GM23338 (cell line): ENCODE results near the gene NEK6. TPM values are rescaled to one million over a fixed set of nuclear protein-coding genes. Genes with fewer than 3 reads are reported as not detected.

Experiments used
- ATAC-seq: fragments of 200-7000 bp; cut with Tn5 transposase; 3 replicates; pipeline ENCODE4 v1.9.1; 2020
- DNase-seq: peaks from one replicate; pipeline ENCODE4 v3.0.0-alpha.2; 2015; ENCODE audit warnings: low spot score
- H2AFZ ChIP-seq: fragments of 200-600 bp; sonication (generic); 2 replicates; pipeline ENCODE4 v1.8.0; 2016; ENCODE audit warnings: antibody characterized with exemption, mild to moderate bottlenecking, moderate library complexity
- H3F3A ChIP-seq: fragments of 200-600 bp; sonication (generic); replicated peaks from 2 replicates; pipeline ENCODE4 v1.8.0; 2017; ENCODE audit warnings: antibody characterized with exemption, mixed run types, low read depth
- H3K27ac ChIP-seq: fragments of 200-600 bp; sonication (generic); 2 replicates; pipeline ENCODE4 v1.6.1; 2016; ENCODE audit warnings: low read depth
- H3K27me3 ChIP-seq: fragments of 200-600 bp; sonication (generic); 2 replicates; pipeline ENCODE4 v1.8.0; 2016; ENCODE audit warnings: mild to moderate bottlenecking, mixed run types, moderate library complexity; ENCODE audit not compliant: insufficient read depth
- H3K36me3 ChIP-seq: fragments of 200-600 bp; sonication (generic); 2 replicates; pipeline ENCODE4 v1.8.0; 2016; ENCODE audit warnings: mild to moderate bottlenecking; ENCODE audit not compliant: insufficient read depth
- H3K4me1 ChIP-seq: fragments of 200-600 bp; sonication (generic); 2 replicates; pipeline ENCODE4 v1.8.0; 2016; ENCODE audit warnings: mild to moderate bottlenecking, moderate library complexity; ENCODE audit not compliant: insufficient read depth
- H3K4me2 ChIP-seq: fragments of 200-600 bp; sonication (generic); 2 replicates; pipeline ENCODE4 v1.7.1; 2017; ENCODE audit warnings: mixed run types
- H3K4me3 ChIP-seq: fragments of 200-600 bp; sonication (generic); 2 replicates; pipeline ENCODE4 v1.6.1; 2016; ENCODE audit warnings: mixed run types
- H3K79me2 ChIP-seq: fragments of 200-600 bp; sonication (generic); replicated peaks from 2 replicates; pipeline ENCODE4 v1.8.0; 2017; ENCODE audit warnings: mild to moderate bottlenecking; ENCODE audit not compliant: insufficient read depth
- H3K9me2 ChIP-seq: fragments of 200-600 bp; sonication (generic); 2 replicates; pipeline ENCODE4 v1.8.0; 2017; ENCODE audit not compliant: insufficient read depth
- H4K20me1 ChIP-seq: fragments of 200-600 bp; sonication (generic); replicated peaks from 2 replicates; pipeline ENCODE4 v1.8.0; 2017; ENCODE audit warnings: mild to moderate bottlenecking; ENCODE audit not compliant: insufficient read depth
- H3K27ac Mint-ChIP-seq: 2 replicates; pipeline ENCODE4 v1.8.0; 2020; ENCODE audit warnings: inconsistent platforms, mild to moderate bottlenecking, moderate library complexity, mixed read lengths
- H3K27me3 Mint-ChIP-seq: 3 replicates; pipeline ENCODE4 v1.8.0; 2022; ENCODE audit warnings: low read depth, mild to moderate bottlenecking, moderate library complexity, mixed read lengths, inconsistent platforms; ENCODE audit not compliant: insufficient read depth, poor library complexity
- H3K36me3 Mint-ChIP-seq: 3 replicates; pipeline ENCODE4 v1.8.0; 2021; ENCODE audit warnings: low read depth, mild to moderate bottlenecking, inconsistent platforms, moderate library complexity, mixed read lengths
- H3K4me1 Mint-ChIP-seq: 3 replicates; pipeline ENCODE4 v1.8.0; 2020; ENCODE audit warnings: mild to moderate bottlenecking, inconsistent platforms, mixed read lengths
- H3K4me3 Mint-ChIP-seq: 3 replicates; pipeline ENCODE4 v1.8.0; 2021; ENCODE audit warnings: moderate library complexity, mild to moderate bottlenecking, inconsistent platforms, mixed read lengths
- H3K9me3 Mint-ChIP-seq: 3 replicates; pipeline ENCODE4 v1.8.0; 2020; ENCODE audit warnings: moderate library complexity, mild to moderate bottlenecking, inconsistent platforms, mixed read lengths
- CREB1 ChIP-seq: fragments of 250-450 bp; sonication (Bioruptor Pico); IDR thresholded peaks from 2 replicates; pipeline ENCODE4 v1.5.0; 2020; ENCODE audit warnings: low read depth, mild to moderate bottlenecking, moderate library complexity
- EZH2 ChIP-seq: fragments of 200-600 bp; sonication (generic); IDR thresholded peaks from one replicate; pipeline ENCODE4 v1.8.0; 2017; ENCODE audit warnings: antibody characterized with exemption, mild to moderate bottlenecking, low read depth; ENCODE audit not compliant: unreplicated experiment
- NANOG ChIP-seq: IDR thresholded peaks from 2 replicates; pipeline ENCODE4 v1.6.1; 2016; ENCODE audit warnings: antibody characterized with exemption, borderline replicate concordance
- ZNF114 ChIP-seq: fragments of 250-450 bp; sonication (Bioruptor Pico); IDR thresholded peaks from 2 replicates; pipeline ENCODE4 v1.5.0; 2020; ENCODE audit warnings: mild to moderate bottlenecking, moderate library complexity
- polyA plus RNA-seq: library from polyadenylated mRNA; unstranded; fragments of >200 nt; fragmentation: Nextera tagmentation; extraction: Ambion mirVana; gene quantifications from 2 replicates; pipeline ENCODE4 v1.2.1, GENCODE V29; 2016
- total RNA-seq: library from RNA; depleted of rRNA; stranded (reverse); fragments of >200 nt; shearing (Covaris generic); gene quantifications from 2 replicates; pipeline ENCODE4 v1.2.3, GENCODE V29; 2014
- TF ChIP-seq, protein P1 (sequence below): IDR thresholded peaks from one replicate; pipeline ENCODE4 v1.6.1; 2018; ENCODE audit warnings: antibody characterized with exemption; ENCODE audit not compliant: unreplicated experiment
- TF ChIP-seq, protein P2 (sequence below), 2 experiments: fragments of 200-600 bp in 1 of 2; sonication (generic) in 1 of 2; conservative IDR thresholded peaks; 2 replicates each; pipeline versions ENCODE4 v1.5.1 to v1.6.1; 2016 to 2017; ENCODE audit warnings: antibody characterized with exemption in 2 of 2, low read depth in 2 of 2, mild to moderate bottlenecking in 2 of 2, moderate library complexity in 1 of 2
- TF ChIP-seq, protein P3 (sequence below): fragments of 250-450 bp; sonication (Bioruptor Pico); IDR thresholded peaks from 2 replicates; pipeline ENCODE4 v1.5.0; 2020; ENCODE audit warnings: mild to moderate bottlenecking, moderate library complexity
- TF ChIP-seq, protein P4 (sequence below): IDR thresholded peaks from 2 replicates; pipeline ENCODE4 v1.6.1; 2016; ENCODE audit warnings: antibody characterized with exemption

Gene NEK6
- total and polyA plus RNA-seq, 2 experiments from 2014 or later: 8.1 to 11.2 TPM

DNA sequence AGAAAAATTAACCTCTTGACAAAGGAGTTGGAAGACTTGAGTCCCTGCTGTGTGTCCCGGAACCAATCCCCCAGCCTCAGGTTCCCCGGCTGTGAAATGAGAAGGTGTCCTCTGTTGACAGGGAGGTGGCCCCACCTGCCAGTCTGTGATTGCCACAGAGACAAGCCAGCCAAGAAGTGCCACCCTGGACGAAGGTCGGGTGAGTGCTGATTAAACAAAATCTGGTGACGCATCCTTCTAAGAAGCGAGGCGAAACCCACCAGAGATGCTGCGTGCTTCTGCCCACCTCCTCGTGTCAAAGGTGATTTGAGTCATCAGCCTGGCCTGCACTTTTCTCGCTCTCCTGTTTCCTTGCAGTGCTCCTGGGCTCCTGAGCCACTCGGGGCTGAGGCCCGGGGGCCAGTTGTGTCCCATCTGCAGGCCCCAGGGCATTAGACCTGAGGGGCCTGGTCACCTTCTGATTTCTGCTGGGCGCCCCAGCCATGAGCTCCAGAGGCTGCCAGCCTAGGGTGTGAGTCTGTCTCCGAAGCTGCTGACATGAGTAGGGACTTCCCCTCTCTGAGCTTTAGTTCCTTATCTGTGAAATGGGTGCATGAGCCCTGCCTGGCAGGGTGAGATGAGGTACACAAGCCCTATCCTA lies 28.7 kb downstream of the NEK6 start:
- DNase-seq: no peak
- H4K20me1 ChIP-seq: peaks cover 5% of the 10 kb centered on the region; the same call in 1 of the 2 replicates
- H3K4me3 Mint-ChIP-seq: no peak overlapping the region

More for the DNA sequence above, 28.7 kb downstream of the NEK6 start:
- no peak for ATAC-seq
- Mint-ChIP-seq H3K27me3 (peaks cover 8% of the 10 kb centered on the region), H3K27ac (no peak overlapping the region), H3K4me1 (peaks cover 12% of the 10 kb centered on the region; the same call in 2 of the 3 replicates), H3K36me3 (no peaks in the 10 kb centered on the region), H3K9me3 (no peaks in the 10 kb centered on the region)
- H3F3A ChIP-seq: no peaks in the 10 kb centered on the region
- H3K27me3 ChIP-seq: no peaks in the 10 kb centered on the region
- no peaks in the 10 kb centered on the region for H3K9me2 ChIP-seq
- H3K4me1 ChIP-seq: no peaks in the 10 kb centered on the region
- no peak overlapping the region for H3K27ac ChIP-seq
- TF ChIP-seq EZH2: no peak
- TF ChIP-seq, protein P1, sequence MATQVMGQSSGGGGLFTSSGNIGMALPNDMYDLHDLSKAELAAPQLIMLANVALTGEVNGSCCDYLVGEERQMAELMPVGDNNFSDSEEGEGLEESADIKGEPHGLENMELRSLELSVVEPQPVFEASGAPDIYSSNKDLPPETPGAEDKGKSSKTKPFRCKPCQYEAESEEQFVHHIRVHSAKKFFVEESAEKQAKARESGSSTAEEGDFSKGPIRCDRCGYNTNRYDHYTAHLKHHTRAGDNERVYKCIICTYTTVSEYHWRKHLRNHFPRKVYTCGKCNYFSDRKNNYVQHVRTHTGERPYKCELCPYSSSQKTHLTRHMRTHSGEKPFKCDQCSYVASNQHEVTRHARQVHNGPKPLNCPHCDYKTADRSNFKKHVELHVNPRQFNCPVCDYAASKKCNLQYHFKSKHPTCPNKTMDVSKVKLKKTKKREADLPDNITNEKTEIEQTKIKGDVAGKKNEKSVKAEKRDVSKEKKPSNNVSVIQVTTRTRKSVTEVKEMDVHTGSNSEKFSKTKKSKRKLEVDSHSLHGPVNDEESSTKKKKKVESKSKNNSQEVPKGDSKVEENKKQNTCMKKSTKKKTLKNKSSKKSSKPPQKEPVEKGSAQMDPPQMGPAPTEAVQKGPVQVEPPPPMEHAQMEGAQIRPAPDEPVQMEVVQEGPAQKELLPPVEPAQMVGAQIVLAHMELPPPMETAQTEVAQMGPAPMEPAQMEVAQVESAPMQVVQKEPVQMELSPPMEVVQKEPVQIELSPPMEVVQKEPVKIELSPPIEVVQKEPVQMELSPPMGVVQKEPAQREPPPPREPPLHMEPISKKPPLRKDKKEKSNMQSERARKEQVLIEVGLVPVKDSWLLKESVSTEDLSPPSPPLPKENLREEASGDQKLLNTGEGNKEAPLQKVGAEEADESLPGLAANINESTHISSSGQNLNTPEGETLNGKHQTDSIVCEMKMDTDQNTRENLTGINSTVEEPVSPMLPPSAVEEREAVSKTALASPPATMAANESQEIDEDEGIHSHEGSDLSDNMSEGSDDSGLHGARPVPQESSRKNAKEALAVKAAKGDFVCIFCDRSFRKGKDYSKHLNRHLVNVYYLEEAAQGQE: no peak
- TF ChIP-seq, protein P2, sequence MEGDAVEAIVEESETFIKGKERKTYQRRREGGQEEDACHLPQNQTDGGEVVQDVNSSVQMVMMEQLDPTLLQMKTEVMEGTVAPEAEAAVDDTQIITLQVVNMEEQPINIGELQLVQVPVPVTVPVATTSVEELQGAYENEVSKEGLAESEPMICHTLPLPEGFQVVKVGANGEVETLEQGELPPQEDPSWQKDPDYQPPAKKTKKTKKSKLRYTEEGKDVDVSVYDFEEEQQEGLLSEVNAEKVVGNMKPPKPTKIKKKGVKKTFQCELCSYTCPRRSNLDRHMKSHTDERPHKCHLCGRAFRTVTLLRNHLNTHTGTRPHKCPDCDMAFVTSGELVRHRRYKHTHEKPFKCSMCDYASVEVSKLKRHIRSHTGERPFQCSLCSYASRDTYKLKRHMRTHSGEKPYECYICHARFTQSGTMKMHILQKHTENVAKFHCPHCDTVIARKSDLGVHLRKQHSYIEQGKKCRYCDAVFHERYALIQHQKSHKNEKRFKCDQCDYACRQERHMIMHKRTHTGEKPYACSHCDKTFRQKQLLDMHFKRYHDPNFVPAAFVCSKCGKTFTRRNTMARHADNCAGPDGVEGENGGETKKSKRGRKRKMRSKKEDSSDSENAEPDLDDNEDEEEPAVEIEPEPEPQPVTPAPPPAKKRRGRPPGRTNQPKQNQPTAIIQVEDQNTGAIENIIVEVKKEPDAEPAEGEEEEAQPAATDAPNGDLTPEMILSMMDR (conservative IDR thresholded peaks at IDR 0.05; ENCODE audit: low read depth in 2 of 2): no peak
- TF ChIP-seq, protein P3, sequence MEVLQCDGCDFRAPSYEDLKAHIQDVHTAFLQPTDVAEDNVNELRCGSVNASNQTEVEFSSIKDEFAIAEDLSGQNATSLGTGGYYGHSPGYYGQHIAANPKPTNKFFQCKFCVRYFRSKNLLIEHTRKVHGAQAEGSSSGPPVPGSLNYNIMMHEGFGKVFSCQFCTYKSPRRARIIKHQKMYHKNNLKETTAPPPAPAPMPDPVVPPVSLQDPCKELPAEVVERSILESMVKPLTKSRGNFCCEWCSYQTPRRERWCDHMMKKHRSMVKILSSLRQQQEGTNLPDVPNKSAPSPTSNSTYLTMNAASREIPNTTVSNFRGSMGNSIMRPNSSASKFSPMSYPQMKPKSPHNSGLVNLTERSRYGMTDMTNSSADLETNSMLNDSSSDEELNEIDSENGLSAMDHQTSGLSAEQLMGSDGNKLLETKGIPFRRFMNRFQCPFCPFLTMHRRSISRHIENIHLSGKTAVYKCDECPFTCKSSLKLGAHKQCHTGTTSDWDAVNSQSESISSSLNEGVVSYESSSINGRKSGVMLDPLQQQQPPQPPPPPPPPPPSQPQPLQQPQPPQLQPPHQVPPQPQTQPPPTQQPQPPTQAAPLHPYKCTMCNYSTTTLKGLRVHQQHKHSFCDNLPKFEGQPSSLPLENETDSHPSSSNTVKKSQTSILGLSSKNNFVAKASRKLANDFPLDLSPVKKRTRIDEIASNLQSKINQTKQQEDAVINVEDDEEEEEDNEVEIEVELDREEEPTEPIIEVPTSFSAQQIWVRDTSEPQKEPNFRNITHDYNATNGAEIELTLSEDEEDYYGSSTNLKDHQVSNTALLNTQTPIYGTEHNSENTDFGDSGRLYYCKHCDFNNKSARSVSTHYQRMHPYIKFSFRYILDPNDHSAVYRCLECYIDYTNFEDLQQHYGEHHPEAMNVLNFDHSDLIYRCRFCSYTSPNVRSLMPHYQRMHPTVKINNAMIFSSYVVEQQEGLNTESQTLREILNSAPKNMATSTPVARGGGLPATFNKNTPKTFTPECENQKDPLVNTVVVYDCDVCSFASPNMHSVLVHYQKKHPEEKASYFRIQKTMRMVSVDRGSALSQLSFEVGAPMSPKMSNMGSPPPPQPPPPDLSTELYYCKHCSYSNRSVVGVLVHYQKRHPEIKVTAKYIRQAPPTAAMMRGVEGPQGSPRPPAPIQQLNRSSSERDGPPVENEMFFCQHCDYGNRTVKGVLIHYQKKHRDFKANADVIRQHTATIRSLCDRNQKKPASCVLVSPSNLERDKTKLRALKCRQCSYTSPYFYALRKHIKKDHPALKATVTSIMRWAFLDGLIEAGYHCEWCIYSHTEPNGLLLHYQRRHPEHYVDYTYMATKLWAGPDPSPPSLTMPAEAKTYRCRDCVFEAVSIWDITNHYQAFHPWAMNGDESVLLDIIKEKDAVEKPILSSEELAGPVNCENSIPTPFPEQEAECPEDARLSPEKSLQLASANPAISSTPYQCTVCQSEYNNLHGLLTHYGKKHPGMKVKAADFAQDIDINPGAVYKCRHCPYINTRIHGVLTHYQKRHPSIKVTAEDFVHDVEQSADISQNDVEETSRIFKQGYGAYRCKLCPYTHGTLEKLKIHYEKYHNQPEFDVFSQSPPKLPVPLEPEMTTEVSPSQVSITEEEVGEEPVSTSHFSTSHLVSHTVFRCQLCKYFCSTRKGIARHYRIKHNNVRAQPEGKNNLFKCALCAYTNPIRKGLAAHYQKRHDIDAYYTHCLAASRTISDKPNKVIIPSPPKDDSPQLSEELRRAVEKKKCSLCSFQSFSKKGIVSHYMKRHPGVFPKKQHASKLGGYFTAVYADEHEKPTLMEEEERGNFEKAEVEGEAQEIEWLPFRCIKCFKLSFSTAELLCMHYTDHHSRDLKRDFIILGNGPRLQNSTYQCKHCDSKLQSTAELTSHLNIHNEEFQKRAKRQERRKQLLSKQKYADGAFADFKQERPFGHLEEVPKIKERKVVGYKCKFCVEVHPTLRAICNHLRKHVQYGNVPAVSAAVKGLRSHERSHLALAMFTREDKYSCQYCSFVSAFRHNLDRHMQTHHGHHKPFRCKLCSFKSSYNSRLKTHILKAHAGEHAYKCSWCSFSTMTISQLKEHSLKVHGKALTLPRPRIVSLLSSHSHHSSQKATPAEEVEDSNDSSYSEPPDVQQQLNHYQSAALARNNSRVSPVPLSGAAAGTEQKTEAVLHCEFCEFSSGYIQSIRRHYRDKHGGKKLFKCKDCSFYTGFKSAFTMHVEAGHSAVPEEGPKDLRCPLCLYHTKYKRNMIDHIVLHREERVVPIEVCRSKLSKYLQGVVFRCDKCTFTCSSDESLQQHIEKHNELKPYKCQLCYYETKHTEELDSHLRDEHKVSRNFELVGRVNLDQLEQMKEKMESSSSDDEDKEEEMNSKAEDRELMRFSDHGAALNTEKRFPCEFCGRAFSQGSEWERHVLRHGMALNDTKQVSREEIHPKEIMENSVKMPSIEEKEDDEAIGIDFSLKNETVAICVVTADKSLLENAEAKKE (CRISPR knock-in tag): no peak
- TF ChIP-seq ZNF114: no peak
- no peak for TF ChIP-seq CREB1
- TF ChIP-seq, protein P4, sequence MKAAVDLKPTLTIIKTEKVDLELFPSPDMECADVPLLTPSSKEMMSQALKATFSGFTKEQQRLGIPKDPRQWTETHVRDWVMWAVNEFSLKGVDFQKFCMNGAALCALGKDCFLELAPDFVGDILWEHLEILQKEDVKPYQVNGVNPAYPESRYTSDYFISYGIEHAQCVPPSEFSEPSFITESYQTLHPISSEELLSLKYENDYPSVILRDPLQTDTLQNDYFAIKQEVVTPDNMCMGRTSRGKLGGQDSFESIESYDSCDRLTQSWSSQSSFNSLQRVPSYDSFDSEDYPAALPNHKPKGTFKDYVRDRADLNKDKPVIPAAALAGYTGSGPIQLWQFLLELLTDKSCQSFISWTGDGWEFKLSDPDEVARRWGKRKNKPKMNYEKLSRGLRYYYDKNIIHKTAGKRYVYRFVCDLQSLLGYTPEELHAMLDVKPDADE: no peak
- no peak for TF ChIP-seq NANOG
- no peak overlapping the region for H2AFZ ChIP-seq
- H3K36me3 ChIP-seq: no peaks in the 10 kb centered on the region
- H3K4me3 ChIP-seq: no peak overlapping the region
- no peak overlapping the region for H3K4me2 ChIP-seq
- no peaks in the 10 kb centered on the region for H3K79me2 ChIP-seq
